Esophagus muscularis mucosa (tissue), 4 donors: ENCODE data around the gene NCKAP5.

ENCODE experiments used
- CTCF ChIP-seq, 3 experiments: fragments of 200-600 bp in 2 of 3; fragments of 450-650 bp in 1 of 3; sonication (generic) in 2 of 3; IDR thresholded peaks; one replicate each; pipeline ENCODE4 v1.5.1; 2017 to 2019; ENCODE audit warnings: antibody characterized with exemption in 3 of 3, mild to moderate bottlenecking in 2 of 3, moderate library complexity in 1 of 3
- EP300 ChIP-seq: sonication (generic); formaldehyde crosslinking; IDR thresholded peaks from one replicate; pipeline ENCODE4 v1.6.1; 2017; ENCODE audit warnings: antibody characterized with exemption
- POLR2A ChIP-seq: fragments of 450-650 bp; IDR thresholded peaks from one replicate; pipeline ENCODE4 v1.6.1; 2017; ENCODE audit warnings: antibody characterized with exemption, moderate library complexity, mild to moderate bottlenecking, low read depth
- POLR2AphosphoS5 ChIP-seq, 2 donors: sonication (generic); formaldehyde crosslinking; IDR thresholded peaks; one replicate each; pipeline ENCODE4 v1.6.1; 2017; ENCODE audit warnings: antibody characterized with exemption in 2 of 2

GRCh38 chr2:132670496-132671150 lies 897.6 kb downstream of the NCKAP5 start:
- TF ChIP-seq CTCF (IDR thresholded peaks at IDR 0.05) = no peak
- no peak for TF ChIP-seq POLR2A
- TF ChIP-seq EP300 = no peak
- no peak for TF ChIP-seq POLR2AphosphoS5 (IDR thresholded peaks at IDR 0.05)
